NB4 (cell line): Measurements from ENCODE around the gene CUX1.

ENCODE experiments used
- CTCF ChIP-seq: IDR thresholded peaks from one replicate; pipeline ENCODE4 v1.5.1; 2012; ENCODE audit warnings: low read depth, low read length
- POLR2A ChIP-seq: IDR thresholded peaks from 2 replicates; pipeline ENCODE4 v1.6.1; 2011; ENCODE audit warnings: mild to moderate bottlenecking; ENCODE audit not compliant: insufficient read length; ENCODE audit errors: extremely low read depth

GRCh38 chr7:102284399-102284798 lies 467.0 kb downstream of the CUX1 start:
- no peak for TF ChIP-seq POLR2A
- TF ChIP-seq CTCF: no peak
